Left ventricle myocardium inferior (tissue), 1 donor: Measurements from ENCODE around the gene RBCK1. TPM values are rescaled to one million over a fixed set of nuclear protein-coding genes. Genes with fewer than 3 reads are reported as not detected.

Experiments
- DNase-seq: peaks from one replicate; pipeline ENCODE4 v3.0.0-alpha.2; 2020
- H3K27ac ChIP-seq: fragments of 200-600 bp; replicated peaks from 2 replicates; pipeline ENCODE4 v1.8.0; 2021
- H3K27me3 ChIP-seq: fragments of 200-600 bp; 2 replicates; pipeline ENCODE4 v1.8.0; 2021; ENCODE audit warnings: low read depth
- H3K36me3 ChIP-seq: fragments of 200-600 bp; 2 replicates; pipeline ENCODE4 v1.8.0; 2021
- H3K4me1 ChIP-seq: fragments of 200-600 bp; 2 replicates; pipeline ENCODE4 v1.8.0; 2021
- H3K4me3 ChIP-seq: fragments of 200-600 bp; 2 replicates; pipeline ENCODE4 v1.8.0; 2021; ENCODE audit warnings: mild to moderate bottlenecking, moderate library complexity
- H3K9me3 ChIP-seq: fragments of 200-600 bp; replicated peaks from 2 replicates; pipeline ENCODE4 v1.8.0; 2021
- CTCF ChIP-seq: fragments of 200-600 bp; IDR thresholded peaks from 2 replicates; pipeline ENCODE4 v1.8.0; 2021; ENCODE audit warnings: antibody characterized with exemption, mild to moderate bottlenecking, borderline replicate concordance
- intact Hi-C: fragments of 100-400 bp; cut with micrococcal nuclease; formaldehyde crosslinking; loops from one replicate; pipeline ENCODE4 v1.11.0; 2022
- total RNA-seq: library from RNA; stranded (reverse); fragmentation: NEBNext Ultra II Directional; extraction: Animal tissue kit (Norgen Biotek cat#: 25700); gene quantifications from one replicate; pipeline ENCODE4 v1.2.1, GENCODE V29; 2021
- donor health status: DM: no; HTN: yes; CAD: no; lungs with severe emphysema.

RBCK1 gene
- total RNA-seq, 1 donor from 2014 or later, result 49.7 TPM

- Histone ChIP-seq H3K4me1 (peaks cover 34% of the 10 kb centered on the region), H3K27ac (peak overlapping the region; percentile 31), H3K4me3 (no peak overlapping the region), H3K36me3 (peaks cover 76% of the 10 kb centered on the region), H3K27me3 (no peaks in the 10 kb centered on the region), H3K9me3 (no peaks in the 10 kb centered on the region)
- no peak for DNase-seq
- intact Hi-C loops, result no loop called here
- TF ChIP-seq CTCF, result no peak
Measured at GRCh38 chr20:433300-433975, 25.3 kb downstream of the RBCK1 start.

DNA sequence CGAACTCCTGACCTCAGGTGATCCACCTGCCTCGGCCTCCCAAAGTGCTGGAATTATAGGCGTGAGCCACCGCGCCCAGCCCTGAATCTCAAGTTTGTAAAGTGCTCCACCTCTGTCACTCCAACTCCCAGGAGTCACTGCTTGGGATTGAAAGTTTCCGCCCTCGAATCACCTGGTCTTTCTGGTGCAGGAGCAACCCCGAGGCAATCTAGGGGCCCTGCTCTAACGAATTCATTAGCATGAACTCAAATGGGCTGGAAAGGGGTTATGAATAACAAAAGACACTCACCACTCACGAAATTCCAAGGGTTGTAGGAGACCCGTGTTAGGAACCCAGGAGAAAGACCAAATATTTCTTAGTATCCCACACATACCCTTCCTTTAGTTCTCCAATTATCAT is 26.1 kb downstream of the RBCK1 start:
- intact Hi-C loops, result no loop called here
- Histone ChIP-seq H3K27ac (no peak overlapping the region), H3K9me3 (no peaks in the 10 kb centered on the region), H3K36me3 (peaks cover 76% of the 10 kb centered on the region), H3K27me3 (no peaks in the 10 kb centered on the region), H3K4me3 (no peak overlapping the region), H3K4me1 (peaks cover 41% of the 10 kb centered on the region)
- no peak for TF ChIP-seq CTCF
- DNase-seq, result no peak

GRCh38 chr20:434661-435419 is 26.7 kb downstream of the RBCK1 start:
- H3K9me3 ChIP-seq, result no peaks in the 10 kb centered on the region
- no peaks in the 10 kb centered on the region for H3K27me3 ChIP-seq
- TF ChIP-seq CTCF, result no peak
- H3K27ac ChIP-seq, result no peak overlapping the region
- intact Hi-C loops, result no loop called here
- H3K36me3 ChIP-seq, result peaks cover 76% of the 10 kb centered on the region
- no peak for DNase-seq
- H3K4me1 ChIP-seq, result peaks cover 39% of the 10 kb centered on the region
- H3K4me3 ChIP-seq, result no peak overlapping the region

- Histone ChIP-seq H3K9me3 (no peaks in the 10 kb centered on the region), H3K4me3 (no peak overlapping the region), H3K27ac (no peak overlapping the region), H3K36me3 (peaks cover 76% of the 10 kb centered on the region), H3K4me1 (peaks cover 35% of the 10 kb centered on the region), H3K27me3 (no peaks in the 10 kb centered on the region)
- TF ChIP-seq CTCF, result no peak
- DNase-seq, result no peak
- intact Hi-C loops, result no loop called here
Measured at GRCh38 chr20:435558-435957, 27.5 kb downstream of the RBCK1 start.

DNA sequence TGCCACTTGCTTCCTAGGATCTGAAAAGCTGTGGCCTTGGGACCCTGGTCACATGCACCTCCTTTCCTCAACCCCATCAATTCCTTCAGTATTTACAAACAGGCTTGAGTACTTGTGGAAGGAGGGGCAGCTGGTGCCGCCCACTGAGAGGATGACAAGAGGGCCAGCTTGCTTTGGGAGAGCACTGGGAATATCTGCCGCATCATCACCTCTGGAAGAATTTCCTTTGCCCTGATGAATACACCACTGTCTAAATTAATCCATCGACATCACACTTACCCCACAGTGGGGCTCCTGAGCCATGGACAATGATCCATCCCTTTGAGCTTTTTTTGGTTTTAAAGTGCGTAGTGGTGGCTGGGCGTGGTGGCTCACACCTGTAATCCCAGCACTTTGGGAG is 28.4 kb downstream of the RBCK1 start:
- intact Hi-C loops, result no loop called here
- Histone ChIP-seq H3K27ac (no peak overlapping the region), H3K4me3 (no peak overlapping the region), H3K27me3 (no peaks in the 10 kb centered on the region), H3K4me1 (peaks cover 35% of the 10 kb centered on the region), H3K36me3 (peaks cover 81% of the 10 kb centered on the region), H3K9me3 (no peaks in the 10 kb centered on the region)
- DNase-seq, result no peak
- TF ChIP-seq CTCF, result no peak
